Psoas muscle (tissue), 8 donors: ENCODE data around the gene ACADM. TPM values are rescaled to one million over a fixed set of nuclear protein-coding genes. Genes with fewer than 3 reads are reported as not detected.

Experiments used
- ATAC-seq, 4 donors: fragments of 200-7000 bp; cut with Tn5 transposase; one replicate each; pipeline ENCODE4 v1.9.1; 2020; ENCODE audit warnings: moderate library complexity in 3 of 4, mild to moderate bottlenecking in 2 of 4
- DNase-seq, 2 donors: peaks; one replicate each; pipeline ENCODE4 v3.0.0-alpha.2; 2020
- H3K27ac ChIP-seq: fragments of 200-600 bp; one replicate; pipeline ENCODE4 v1.8.0; 2022
- H3K27me3 ChIP-seq, 3 donors: fragments of 200-600 bp in 1 of 3; one replicate each; pipeline versions ENCODE4 v1.6.1 to v1.8.0; 2013 to 2022; ENCODE audit warnings: low read length in 2 of 3, mild to moderate bottlenecking in 2 of 3, moderate library complexity in 1 of 3; ENCODE audit not compliant: insufficient read depth in 3 of 3
- H3K36me3 ChIP-seq, 2 donors: fragments of 200-600 bp in 1 of 2; one replicate each; pipeline versions ENCODE4 v1.6.1 to v1.8.0; 2013 to 2022; ENCODE audit warnings: low read depth in 1 of 2, mild to moderate bottlenecking in 1 of 2, moderate library complexity in 1 of 2; ENCODE audit not compliant: insufficient read depth in 1 of 2
- H3K4me1 ChIP-seq: fragments of 200-600 bp; one replicate; pipeline ENCODE4 v1.8.0; 2022
- H3K4me3 ChIP-seq: fragments of 200-600 bp; one replicate; pipeline ENCODE4 v1.8.0; 2022; ENCODE audit warnings: mild to moderate bottlenecking
- H3K9me3 ChIP-seq: fragments of 200-600 bp; one replicate; pipeline ENCODE4 v1.8.0; 2022
- CTCF ChIP-seq: fragments of 200-600 bp; IDR thresholded peaks from one replicate; pipeline ENCODE4 v1.8.0; 2022; ENCODE audit warnings: antibody characterized with exemption
- WGBS, 3 donors: extraction: QIAGEN DNeasy Blood & Tissue Kit; methylation state at CpG; one replicate each; pipeline versions ENCODE4 v1.1.6 to v1.1.7; 2013; 5-methylcytosine and 5-hydroxymethylcytosine counted together
- intact Hi-C, 2 donors: fragments of 100-400 bp; cut with DNase I; formaldehyde crosslinking; loops; one replicate each; pipeline versions ENCODE4 v1.11.0 to v1.14.2; 2022
- polyA plus RNA-seq, 3 donors: library from polyadenylated mRNA; stranded (reverse); fragments of 200-250 nt; gene quantifications; one replicate each; pipeline ENCODE4 v1.2.3, GENCODE V29; 2013
- total RNA-seq, 4 donors: library from RNA; stranded (reverse); fragmentation: NEBNext Ultra II Directional in 2 of 4; extraction: Animal tissue kit (Norgen Biotek cat#: 25700) in 2 of 4; gene quantifications; one replicate each; pipeline versions ENCODE4 v1.2.1 to v1.2.4, GENCODE V29; 2021 to 2023
- donor health status: healthy with polysubstance abuse.
- donor health status: DM: no; HTN: no; CAD: no; lungs with moderate emphysema.
- donor health status: Bipolar disorder and iron deficiency.
- donor health status: healthy.
- donor health status: DM: yes; HTN: yes; CAD: no.
- donor health status: DM: no; HTN: no; CAD: no.
- donor health status: DM: no; HTN: no; CAD: no.
- donor health status: DM: yes; HTN: yes; CAD: no.

Gene ACADM
- total and polyA plus RNA-seq, 7 donors, result 101 to 226 (median 165) TPM

DNA sequence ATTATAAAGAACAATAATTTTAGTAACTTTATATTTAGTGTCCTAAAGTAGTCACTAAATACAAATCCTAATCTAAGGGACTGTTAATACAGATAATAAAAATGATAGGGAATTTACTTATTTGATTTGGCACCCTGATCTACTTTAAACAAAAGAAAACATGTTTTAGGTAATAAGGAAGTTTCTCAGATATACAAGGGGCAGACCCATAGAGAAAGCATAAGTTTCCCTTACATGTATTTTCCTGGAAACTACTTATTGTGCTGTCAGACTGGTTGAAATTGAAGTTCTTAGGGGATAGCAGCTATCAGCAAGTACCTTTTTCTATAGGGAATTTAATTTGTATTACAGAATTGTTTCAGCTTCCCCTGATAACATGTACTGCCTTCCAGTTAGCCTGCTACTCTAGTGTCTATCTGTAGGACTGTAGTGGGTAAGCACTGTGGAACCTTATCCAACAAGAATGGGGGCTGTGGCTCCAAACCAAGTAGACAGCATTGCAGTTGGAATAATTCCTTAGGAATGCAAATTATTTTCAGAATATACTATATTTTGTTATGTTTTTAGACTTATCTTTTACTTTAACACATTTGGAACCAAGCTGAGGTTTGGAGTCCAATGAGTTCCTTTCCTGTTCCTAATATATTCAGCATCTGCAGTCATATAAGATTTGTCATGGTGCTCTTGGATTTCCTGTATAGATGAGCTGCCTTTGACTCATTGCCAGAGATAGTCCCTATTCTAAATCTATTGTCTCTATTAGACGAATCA lies 86.9 kb downstream of the ACADM start:
- WGBS, 3 donors, result 68 to 69% (median 69%) methylated on average over 1 of the region's 1 CpG
- DNase-seq (no peak), ATAC-seq (no peak)
- no peak for TF ChIP-seq CTCF
- Histone ChIP-seq H3K9me3 (no peaks in the 10 kb centered on the region), H3K27me3 (no peaks in the 10 kb centered on the region), H3K27ac (no peak overlapping the region), H3K36me3 (peaks cover 0 to 78% of the 10 kb centered on the region in 2 donors), H3K4me1 (no peaks in the 10 kb centered on the region), H3K4me3 (no peak overlapping the region)
- intact Hi-C loops, result no loop called here

DNA sequence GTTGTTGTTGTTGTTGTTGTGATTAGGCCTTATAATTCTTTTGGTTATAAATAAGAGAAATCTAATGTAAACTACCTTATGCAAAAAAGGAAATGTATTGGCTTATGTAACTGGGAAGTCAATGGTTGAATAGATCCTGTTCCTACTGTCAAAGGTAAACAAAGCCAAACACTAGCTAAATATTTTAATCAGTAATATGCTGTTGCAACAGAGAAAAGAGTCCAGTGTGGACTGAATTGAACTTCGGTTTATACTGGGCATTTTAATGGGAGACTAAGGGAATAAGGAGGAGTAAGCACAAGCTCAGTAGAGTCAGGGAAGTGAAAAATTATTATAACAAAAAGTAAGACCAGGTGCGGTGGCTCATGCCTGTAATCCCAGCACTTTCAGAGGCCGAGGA lies 87.6 kb downstream of the ACADM start:
- Histone ChIP-seq H3K4me3 (no peak overlapping the region), H3K9me3 (no peaks in the 10 kb centered on the region), H3K27ac (no peak overlapping the region), H3K36me3 (peaks cover 0 to 80% of the 10 kb centered on the region in 2 donors), H3K27me3 (no peaks in the 10 kb centered on the region), H3K4me1 (no peaks in the 10 kb centered on the region)
- intact Hi-C loops, result no loop called here
- WGBS, 3 donors, result 71 to 90% (median 84%) methylated on average over 3 of the region's 3 CpGs
- no peak for ATAC-seq
- DNase-seq, result no peak
- TF ChIP-seq CTCF, result no peak

Other genes with a start within 250 kb of the ACADM start
- gene SLC44A5, start 113.6 kb upstream of the ACADM start, total RNA-seq, result 1 to 10 TPM in 2 of 4 donors, under 1 TPM in 2; 0.06 to 7.5 (median 1.4) TPM
- under 1 TPM; 0.01 to 0.49 (median 0.01) TPM for gene SLC44A5, start 113.6 kb upstream of the ACADM start, polyA plus RNA-seq
- gene RABGGTB, start 61.5 kb downstream of the ACADM start, total RNA-seq, result 100 to 1,000 TPM in 1 of 4 donors, 10 to 100 TPM in 3; 53.9 to 101 (median 80.2) TPM
- 10 to 100 TPM; 79.3 to 85.4 (median 83.7) TPM for gene RABGGTB, start 61.5 kb downstream of the ACADM start, polyA plus RNA-seq
- gene MSH4, start 72.2 kb downstream of the ACADM start, total RNA-seq, result 1 to 10 TPM in 1 of 4 donors, under 1 TPM in 3; 0.74 to 1.0 (median 0.82) TPM
- under 1 TPM; 0.11 to 0.74 (median 0.26) TPM for gene MSH4, start 72.2 kb downstream of the ACADM start, polyA plus RNA-seq
- gene ASB17, start 207.7 kb downstream of the ACADM start, total RNA-seq, result not detected
- gene ASB17, start 207.7 kb downstream of the ACADM start, polyA plus RNA-seq, result not detected